ENCODE results near the gene WSB1.

DNA sequence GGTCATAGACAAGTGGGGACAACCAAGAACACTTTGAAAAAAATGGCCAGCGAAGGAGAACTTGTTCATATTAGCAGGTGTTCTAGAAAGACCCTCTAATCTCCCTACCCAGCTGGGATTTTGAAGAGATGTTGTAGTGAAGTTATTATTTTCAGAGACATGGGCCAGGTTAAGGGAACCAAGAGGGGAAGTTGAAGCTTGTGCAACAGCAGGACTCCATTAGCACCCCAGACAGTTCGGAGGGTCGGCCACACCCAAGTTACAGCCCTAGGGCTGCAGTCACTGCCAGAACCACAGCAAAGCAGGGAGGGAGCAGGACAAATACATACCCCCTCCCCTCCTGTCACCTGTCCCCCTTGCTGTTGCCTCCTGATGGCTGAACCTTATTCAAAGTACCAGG, 42.3 kb downstream of the WSB1 start:
- no peak for TF ChIP-seq EZH2phosphoT487 (IDR thresholded peaks at IDR 0.05; ENCODE audit: borderline replicate concordance, low read length)
- TF ChIP-seq, protein P1, sequence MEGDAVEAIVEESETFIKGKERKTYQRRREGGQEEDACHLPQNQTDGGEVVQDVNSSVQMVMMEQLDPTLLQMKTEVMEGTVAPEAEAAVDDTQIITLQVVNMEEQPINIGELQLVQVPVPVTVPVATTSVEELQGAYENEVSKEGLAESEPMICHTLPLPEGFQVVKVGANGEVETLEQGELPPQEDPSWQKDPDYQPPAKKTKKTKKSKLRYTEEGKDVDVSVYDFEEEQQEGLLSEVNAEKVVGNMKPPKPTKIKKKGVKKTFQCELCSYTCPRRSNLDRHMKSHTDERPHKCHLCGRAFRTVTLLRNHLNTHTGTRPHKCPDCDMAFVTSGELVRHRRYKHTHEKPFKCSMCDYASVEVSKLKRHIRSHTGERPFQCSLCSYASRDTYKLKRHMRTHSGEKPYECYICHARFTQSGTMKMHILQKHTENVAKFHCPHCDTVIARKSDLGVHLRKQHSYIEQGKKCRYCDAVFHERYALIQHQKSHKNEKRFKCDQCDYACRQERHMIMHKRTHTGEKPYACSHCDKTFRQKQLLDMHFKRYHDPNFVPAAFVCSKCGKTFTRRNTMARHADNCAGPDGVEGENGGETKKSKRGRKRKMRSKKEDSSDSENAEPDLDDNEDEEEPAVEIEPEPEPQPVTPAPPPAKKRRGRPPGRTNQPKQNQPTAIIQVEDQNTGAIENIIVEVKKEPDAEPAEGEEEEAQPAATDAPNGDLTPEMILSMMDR (IDR thresholded peaks at IDR 0.05; ENCODE audit: low read depth, low read length, poor library complexity, severe bottlenecking): no peak

Measured in DOHH2 (cell line).